Glomerular visceral epithelial cell (primary cell): ENCODE data around the gene NBPF3.
"Not testable (repeated sequence)": the region's sequence is repeated elsewhere in the genome, so short reads cannot be mapped to it uniquely, and the experiment has no call there.

ENCODE experiments used
- DNase-seq: peaks from one replicate; pipeline ENCODE4 v3.0.0-alpha.2; 2016; ENCODE audit errors: extremely low spot score

The NBPF3 gene, protein sequence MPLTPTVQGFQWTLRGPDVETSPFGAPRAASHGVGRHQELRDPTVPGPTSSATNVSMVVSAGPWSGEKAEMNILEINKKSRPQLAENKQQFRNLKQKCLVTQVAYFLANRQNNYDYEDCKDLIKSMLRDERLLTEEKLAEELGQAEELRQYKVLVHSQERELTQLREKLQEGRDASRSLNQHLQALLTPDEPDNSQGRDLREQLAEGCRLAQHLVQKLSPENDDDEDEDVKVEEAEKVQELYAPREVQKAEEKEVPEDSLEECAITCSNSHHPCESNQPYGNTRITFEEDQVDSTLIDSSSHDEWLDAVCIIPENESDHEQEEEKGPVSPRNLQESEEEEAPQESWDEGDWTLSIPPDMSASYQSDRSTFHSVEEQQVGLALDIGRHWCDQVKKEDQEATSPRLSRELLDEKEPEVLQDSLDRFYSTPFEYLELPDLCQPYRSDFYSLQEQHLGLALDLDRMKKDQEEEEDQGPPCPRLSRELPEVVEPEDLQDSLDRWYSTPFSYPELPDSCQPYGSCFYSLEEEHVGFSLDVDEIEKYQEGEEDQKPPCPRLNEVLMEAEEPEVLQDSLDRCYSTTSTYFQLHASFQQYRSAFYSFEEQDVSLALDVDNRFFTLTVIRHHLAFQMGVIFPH

DNA sequence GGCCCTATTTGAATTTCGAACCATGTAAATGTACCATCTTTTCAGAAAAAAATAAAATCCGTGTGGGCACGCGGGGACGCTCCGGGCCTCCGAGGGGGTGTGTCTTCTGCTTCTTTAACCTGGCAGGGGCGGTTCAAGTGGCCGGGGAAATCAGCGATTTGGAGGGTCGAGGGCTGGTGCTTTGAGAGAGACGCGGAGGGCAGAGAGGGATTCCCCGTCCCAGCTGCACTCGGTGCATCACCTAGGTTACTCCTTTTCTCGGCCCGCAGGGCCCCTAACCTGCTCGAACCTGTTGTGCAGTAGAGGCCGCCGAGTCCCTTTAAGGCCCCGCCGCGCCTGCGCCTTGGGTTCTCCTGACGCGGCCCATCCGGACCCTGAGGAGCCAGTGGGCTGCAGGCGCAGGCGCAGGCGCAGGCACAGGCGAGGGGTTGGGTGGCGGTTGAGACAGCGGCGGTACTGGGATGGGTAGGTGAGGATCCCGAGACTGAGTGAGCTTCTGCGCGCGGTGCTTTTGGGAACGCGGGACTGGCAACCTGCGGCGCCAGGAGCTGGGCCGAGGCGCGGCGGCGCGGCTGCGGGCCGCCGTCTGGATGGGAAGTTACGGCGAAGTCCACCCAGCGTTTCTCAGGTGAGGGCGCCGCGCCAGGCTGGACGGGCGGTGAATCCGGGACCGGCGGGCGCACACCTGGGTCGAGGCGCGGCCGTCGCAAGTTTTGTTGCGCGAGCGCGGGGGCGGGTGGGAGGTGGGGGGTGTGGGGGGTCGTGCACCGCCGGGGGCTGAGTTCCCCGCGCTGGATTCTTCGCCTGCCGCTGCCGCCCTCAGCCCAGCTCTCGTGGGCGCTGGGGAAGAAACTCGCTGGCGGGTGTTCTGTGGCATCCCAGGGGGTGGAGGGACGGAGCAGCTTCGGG lies at the start of gene NBPF3:
TSS of gene NBPF3 (plus strand) at position 417 of the 909 bp plus-strand sequence. CDS start 4,950 bp downstream, outside the sequence.
- DNase-seq: peak; percentile 89

DNA sequence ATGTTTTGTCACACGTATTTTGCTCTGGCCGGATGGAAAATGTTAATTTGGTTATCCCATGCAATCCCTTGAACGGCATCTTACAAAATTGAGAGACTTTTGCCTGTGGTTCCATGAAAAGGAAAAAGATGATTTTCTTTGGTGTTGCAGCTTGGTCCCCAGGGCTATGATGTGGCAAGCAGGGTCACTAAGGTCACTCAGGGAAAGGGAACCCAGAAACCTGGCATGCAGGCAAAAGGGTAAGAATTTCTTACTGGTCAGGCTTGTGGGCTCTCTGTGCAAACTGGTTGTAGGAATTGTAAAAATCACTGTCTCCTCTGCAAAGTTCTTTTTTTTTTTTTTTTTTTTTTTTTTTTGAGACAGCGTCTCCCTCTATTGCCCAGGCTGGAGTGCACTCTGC lies 48.4 kb upstream of the NBPF3 start:
- DNase-seq: no peak

DNA sequence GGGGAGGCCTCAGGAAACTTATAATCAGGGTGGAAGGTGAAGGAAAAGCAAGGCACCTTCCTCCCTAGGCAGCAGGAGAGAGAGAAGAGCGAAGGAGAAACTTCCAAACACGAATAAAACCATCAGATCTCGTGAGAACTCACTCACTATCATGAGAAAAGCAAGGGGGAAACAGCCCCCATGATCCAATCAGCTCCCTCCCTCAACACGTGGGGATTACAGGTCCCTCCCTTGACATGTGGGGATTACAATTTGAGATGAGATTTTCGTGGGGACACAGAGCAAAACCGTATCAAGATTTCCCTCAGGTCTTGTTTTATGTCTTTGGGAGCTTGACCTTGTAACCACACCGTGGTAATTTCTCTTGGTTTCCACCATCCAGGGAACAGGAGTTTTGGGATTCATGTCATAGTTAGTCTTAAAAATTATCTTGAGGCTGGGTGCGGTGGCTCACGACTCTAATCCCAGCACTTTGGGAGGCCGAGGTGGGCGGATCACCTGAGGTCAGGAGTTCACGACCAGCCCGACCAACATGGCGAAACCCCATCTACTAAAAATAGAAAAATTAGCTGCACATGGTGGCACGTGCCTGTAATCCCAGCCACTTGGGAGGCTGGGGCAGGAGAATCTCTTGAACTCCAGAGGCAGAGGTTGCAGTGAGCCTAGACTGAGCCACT lies 47.2 kb upstream of the NBPF3 start:
- no peak for DNase-seq

DNA sequence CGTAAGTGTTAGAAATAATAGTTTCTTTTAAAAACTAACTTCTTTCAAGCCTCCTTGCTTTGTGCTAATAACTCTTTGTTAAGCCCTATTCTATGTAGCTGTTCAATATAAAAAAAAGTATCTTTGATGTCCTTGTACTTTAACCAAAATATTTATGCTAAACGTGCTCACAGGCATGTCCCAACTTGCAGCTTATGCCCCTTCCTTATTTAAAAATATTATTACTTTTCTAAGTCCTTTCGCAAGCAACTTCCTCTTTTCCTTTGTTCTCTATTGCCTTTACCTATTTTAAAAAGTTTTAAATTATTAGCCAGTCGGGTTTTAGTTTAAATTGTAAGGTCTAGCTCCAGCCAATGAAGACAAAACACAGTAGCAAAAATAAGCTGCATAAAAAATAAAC lies 43.4 kb upstream of the NBPF3 start:
- no peak for DNase-seq

DNA sequence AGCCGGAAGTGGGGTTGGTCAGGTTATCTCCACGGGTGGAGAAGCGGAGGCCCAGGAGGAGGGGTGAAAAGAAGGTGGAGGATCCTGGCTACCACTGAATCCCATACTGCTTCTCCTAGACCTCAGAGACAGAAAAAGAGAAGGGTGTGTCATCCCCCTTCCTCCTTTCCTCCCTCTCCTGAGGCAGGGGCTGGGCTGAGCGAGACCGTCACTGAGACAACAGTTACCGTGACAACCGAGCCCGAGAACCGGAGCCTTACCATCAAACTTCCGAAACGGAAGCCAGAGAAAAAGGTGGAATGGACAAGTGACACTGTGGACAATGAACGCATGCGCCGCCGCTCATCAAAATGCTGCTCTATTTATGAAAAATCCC lies 42.1 kb upstream of the NBPF3 start:
- no peak for DNase-seq

DNA sequence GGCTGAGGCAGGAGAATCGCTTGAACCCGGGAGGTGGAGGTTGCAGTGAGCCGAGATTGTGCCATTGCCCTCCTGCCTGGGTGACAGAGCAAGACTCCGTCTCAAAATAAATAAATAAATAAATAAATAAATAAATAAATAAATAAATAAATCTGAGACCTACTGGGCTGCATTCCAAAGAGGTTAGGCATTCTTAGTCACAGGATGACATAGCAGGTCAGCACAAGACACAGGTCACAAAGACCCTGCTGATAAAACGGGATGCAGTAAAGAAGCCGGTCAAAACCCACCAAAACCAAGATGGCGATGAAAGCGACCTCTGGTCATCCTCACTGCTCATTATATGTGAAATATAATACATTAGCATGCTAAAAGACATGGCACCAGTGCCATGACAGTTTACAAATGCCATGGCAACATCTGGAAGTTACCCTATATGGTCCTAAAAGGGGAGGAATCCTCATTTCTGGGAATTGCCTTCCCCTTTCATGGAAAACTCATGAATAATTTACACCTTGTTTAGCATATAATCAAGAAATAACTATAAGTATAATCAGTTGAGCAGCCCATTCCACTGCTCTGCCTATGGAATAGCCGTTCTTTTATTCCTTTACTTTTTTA lies 38.1 kb upstream of the NBPF3 start:
- DNase-seq: not testable (repeated sequence)

DNA sequence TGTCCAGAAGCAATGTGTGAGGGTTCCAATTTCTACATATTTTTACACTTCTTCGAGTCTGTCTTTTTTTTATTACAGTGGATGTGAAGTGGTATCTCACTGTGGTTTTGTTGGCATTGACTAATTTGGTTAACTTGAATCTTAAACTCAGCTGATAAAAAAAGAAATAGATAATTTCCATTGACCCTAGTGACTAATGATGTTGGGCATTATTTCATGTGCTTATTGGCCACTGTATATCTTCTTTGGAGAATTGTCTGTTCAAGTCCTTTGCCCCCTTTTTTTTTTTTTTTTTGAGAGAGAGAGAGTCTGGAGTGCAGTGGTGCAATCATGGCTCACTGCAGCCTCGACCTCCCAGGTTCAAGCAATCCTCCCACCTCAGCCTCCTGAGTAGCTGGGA lies 33.3 kb upstream of the NBPF3 start:
- DNase-seq: no peak

DNA sequence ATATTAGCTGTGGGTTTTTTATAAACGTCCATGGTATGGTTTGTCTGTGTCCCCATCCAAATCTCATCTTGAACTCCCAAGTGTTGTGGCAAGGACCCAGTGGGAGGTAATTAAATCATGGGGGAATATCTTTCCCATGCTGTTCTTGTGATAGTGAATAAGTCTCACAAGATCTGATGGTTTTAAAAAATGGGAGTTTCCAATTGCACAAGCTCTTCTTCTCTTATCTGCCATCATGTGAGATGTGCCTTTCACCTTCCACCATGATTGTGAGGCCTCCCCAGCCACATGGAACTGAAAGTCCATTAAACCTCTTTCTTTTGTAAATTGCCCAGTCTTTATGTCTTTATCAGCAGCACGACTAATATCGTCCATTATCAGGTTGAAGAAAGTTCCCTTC lies 30.0 kb upstream of the NBPF3 start:
- DNase-seq: not testable (repeated sequence)

DNA sequence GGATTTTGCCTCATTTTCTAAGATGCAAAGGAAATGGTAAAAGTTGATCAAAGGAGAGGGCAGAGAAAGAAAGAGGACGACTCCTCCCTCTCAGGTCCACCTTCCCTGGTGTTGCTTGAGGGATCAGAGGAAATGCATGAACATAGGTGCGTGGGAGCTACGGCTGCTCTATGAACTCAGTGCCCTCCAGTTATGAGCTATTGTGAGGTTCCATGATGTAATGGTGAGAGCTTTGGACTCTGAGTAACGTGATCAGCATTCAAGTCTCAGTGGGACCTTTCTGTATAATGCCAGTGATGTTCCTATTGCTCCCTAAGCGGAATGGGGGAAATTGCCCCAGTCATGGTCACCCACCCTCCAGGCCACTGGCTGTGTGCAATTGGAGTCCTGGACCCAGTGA lies 25.9 kb upstream of the NBPF3 start:
- DNase-seq: no peak

DNA sequence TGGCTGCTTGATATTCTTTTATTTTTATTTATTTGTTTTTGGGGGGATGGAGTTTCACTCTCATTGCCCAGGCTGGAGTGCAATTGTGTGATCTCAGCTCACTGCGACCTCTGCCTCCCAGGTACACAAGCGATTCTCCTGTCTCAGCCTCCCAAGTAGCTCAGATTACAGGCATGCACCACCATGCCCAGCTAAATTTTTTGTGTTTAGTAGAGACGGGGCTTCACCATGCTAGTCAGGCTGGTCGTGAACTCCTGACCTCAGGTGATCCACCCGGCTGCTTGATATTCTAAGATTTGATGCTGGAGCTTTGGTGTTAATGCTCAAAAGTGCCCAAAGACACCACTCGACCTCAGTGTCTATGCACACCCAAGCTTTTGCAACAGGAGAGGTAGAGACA lies 19.6 kb upstream of the NBPF3 start:
- not testable (repeated sequence) for DNase-seq

DNA sequence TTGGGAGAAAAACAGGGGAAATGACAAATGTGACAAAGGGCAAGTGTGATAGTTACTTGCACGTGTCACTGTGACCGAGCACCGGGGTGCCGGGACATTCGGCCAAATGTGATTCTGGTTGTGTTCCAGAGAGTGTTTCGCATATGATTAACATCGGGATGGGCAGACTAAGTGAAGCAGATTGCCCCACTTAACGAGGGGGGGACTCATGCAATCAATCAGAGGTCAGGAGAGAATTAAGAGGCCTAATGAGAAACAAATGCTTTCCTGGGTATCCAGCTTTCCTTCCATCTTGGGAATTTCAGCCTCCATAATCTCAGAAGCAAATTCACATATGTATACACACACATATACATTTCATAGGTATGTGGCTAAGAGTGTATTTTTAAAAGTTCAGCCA lies 18.6 kb upstream of the NBPF3 start:
- not testable (repeated sequence) for DNase-seq

DNA sequence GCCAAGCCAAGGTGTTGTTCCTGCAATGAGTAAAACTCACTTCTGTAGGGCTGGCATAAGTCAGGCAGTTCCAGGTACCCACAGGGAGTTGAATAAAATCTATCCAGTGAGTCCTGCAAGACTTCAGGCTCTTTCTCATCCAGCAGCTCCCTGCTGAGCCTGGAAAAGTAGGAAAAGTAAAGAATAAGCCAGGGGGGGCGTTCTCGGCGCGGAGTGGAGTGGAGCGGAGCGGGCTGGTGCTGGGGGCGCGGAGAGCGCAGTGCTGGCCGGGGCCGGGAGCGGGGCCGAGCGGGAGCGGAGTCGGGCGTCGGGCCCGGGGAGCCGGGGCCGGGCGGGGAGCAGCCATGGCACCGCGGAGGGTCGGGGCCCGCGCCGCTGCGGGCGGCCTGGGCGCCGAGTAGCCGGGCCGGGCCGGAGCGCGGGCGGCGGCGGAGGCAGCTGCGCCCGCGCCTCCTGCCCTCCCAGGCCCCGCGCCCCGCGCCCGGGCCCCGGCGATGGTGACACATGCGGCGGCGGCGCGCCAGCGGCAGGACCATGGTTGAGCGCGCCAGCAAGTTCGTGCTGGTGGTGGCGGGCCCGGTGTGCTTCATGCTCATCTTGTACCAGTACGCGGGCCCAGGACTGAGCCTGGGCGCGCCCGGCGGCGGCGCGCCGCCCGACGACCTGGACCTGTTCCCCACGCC lies 12.0 kb upstream of the NBPF3 start:
- not testable (repeated sequence) for DNase-seq

DNA sequence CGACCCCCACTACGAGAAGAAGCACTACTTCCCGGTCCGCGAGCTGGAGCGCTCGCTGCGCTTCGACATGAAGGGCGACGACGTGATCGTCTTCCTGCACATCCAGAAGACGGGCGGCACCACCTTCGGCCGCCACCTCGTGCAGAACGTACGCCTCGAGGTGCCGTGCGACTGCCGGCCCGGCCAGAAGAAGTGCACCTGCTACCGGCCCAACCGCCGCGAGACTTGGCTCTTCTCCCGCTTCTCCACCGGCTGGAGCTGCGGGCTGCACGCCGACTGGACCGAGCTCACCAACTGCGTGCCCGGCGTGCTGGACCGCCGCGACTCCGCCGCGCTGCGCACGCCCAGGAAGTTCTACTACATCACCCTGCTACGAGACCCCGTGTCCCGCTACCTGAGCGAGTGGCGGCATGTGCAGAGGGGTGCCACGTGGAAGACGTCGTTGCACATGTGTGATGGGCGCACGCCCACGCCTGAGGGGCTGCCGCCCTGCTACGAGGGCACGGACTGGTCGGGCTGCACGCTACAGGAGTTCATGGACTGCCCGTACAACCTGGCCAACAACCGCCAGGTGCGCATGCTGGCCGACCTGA lies 11.4 kb upstream of the NBPF3 start:
- DNase-seq: not testable (repeated sequence)

DNA sequence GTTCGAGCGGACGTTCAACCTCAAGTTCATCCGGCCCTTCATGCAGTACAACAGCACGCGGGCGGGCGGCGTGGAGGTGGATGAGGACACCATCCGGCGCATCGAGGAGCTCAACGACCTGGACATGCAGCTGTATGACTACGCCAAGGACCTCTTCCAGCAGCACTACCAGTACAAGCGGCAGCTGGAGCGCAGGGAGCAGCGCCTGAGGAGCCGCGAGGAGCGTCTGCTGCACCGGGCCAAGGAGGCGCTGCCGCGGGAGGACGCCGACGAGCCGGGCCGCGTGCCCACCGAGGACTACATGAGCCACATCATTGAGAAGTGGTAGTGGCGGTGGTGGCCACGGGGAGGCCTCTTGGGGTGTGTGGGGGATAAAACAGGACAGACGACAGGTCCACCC lies 10.7 kb upstream of the NBPF3 start:
- not testable (repeated sequence) for DNase-seq

DNA sequence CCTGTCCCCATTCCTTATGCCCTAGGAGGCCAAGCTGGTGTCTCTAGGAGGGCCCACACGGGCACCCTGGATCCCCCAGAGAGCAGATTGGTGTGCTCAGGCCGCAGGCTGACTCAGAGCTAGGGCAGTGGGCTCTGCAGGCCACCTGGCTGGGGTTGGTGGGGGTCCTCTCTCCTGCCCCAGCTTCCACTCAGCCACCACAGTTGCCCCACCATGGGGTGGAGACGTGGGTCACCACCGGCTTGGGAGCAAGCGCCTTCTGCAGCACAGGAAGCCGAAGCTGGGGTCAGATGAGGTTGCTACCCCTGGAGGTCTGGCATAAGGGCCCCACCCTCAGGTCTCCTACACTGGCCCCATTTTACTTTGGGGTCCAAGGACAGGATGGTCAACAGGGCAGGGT lies 9.1 kb upstream of the NBPF3 start:
- DNase-seq: not testable (repeated sequence)

DNA sequence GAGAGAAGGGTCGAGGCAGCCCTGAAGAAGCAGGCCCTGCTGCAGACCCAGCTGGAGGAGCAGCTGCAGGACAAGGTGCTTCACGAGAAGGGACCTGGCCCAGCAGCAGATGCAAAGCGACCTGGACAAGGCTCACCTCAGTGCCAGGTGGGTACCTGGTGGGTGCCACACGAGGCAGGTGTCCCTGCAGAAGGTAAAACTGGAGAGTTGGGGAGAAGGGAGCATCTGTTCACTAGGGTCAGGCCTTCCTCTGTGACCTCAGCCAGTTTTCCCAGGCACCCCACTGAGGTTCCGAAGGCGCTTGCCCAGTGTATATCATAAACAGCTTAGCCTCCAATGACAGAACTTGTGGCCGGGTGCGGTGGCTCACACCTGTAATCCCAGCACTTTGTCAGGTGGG lies 5.5 kb upstream of the NBPF3 start:
- no peak for DNase-seq

DNA sequence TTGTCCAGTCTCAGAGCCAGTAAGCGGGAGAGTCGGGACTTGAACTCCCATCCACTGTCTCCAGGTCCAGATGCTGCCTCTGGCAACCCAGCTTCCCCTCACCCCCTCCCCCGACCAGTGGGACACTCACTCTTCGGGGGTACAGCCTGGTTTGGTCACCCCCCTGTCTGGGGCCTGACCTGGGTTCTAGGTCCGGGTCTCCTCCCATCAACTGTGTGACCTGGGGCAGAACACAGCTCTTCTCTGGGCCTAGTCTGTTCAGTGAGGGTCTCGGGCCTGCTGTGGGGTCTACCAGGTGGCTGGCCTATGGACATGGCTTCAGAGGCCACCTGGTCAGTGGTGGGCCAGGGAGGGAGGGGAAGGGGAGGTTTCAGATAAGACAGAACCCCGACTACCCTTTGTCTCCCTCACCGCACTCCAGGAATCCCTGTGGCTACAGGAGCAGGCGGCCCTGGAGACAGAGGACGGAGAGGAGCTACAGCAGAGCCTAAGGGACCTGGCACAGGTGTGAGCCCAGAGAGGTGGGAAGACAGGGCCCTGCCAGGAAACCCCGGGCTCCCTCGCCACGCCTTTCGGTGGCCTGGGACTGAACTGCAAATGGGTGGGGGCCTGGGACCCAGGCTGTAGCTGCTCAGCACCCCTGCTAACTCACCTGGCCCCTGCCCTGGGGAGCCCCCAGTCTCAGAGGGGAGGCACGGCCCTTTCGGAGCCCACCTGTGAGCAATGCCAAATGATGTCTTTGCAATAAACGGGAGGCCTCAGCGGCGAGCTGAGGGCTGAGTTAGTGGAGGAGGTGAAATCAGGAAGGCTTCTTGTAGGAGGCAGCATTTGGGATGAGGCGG lies 4.1 kb upstream of the NBPF3 start:
- no peak for DNase-seq

DNA sequence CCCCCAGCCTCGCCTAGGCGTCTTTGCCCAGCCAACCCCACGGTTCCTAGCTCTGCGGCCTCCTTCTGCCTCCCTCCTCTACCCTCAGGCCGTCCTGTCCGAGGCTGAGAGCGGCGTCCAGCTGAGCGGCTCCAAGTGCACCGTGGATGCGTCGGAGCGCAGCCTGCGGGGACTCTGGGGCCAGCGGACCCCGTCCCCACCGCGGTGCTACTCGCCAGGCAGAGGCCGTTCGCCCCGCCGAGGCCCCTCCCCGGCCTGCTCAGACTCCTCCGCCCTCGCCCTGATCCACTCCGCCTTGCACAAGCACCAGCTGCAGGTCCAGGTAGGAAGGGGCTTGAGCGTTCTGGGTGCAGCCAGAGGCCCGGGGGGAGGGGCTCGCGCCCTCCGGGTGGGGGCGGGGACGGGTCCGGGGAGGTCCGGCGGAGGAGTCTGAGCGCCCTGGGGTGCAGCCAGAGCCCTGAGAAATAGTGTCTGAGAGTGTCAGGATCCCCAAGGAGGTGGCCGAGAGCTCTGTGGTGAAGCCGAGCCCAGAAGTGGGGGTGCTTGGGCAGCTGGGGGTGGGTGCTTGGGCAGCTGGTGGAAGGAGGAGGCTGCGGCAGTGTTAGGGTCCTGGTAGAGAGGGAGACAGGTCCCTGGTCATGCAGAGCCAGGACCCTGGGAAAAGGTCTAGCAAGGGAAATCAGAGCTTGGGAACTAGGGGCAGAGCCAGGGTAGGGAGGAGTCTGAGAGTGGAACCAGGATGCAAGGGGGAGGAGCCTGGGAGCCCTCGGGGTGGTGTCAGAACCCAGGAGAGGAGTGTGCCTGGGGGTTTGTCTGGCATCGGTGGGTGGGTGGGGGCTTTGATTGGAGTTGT lies 3.2 kb upstream of the NBPF3 start:
- DNase-seq: no peak

DNA sequence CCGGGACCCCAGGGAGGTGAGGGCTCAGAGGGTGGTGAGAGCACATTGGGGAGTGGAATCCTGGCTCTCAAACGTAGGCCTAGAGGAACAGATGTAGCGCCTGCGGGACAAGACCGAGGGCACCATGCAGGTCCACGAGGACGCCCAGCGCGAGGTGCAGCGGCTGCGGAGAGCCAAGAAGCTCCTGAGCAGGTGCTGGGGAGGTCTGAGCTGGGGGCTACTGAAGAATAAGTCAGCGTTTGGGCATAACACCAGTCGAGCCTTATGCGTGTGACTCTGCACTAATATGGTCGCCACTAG lies 2.6 kb upstream of the NBPF3 start:
- no peak for DNase-seq
